HG02885 (cell line): ENCODE measurements around the gene CYP17A1.

Source experiments
- ATAC-seq: cut with Tn5 transposase; IDR thresholded peaks from one replicate; pipeline ENCODE4 v1.9.1; 2021; ENCODE audit warnings: mild to moderate bottlenecking; ENCODE audit not compliant: unreplicated experiment, poor library complexity

The CYP17A1 gene

DNA sequence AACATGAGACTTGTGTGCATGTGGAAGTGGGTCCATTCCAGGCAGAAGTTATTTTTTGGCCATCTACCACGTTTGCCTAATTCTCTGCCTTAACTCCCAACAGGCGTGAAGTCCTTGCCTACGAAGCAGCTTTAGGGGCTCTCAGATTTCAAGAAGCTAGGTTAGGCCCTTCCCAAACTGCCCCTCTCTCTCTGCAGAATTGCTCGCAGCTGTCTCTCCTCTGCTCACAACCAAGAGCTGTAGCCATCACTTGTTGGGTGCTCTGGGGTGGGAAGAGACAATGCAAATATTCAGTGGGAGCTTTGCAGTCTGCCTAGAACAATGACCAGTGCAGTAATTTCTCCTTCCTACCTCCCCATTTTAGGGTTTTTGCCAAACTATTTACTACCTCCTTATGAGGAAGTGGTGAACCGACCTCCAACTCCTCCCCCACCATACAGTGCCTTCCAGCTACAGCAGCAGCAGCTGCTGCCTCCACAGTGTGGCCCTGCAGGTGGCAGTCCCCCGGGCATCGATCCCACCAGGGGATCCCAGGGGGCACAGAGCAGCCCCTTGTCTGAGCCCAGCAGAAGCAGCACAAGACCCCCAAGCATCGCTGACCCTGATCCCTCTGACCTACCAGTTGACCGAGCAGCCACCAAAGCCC, 24.9 kb downstream of the CYP17A1 start:
- ATAC-seq: no peak

DNA sequence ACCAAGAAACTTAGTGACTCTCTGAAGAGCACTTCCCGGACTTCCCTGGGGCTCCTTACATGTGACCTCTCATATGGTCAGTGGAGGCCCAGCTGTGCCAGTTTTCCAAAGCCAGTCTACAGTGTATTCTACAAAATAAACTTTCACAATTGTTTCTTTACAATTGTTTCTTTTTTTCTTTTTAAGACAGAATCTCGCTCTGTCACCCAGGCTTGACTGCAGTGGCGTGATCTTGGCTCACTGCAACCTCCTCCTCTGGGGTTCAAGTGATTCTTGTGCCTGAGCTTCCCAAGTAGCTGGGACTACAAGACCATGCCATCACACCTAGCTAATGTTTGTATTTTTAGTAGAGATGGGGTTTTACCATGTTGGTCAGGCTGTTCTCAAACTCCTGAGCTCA, 25.9 kb downstream of the CYP17A1 start:
- no peak for ATAC-seq

DNA sequence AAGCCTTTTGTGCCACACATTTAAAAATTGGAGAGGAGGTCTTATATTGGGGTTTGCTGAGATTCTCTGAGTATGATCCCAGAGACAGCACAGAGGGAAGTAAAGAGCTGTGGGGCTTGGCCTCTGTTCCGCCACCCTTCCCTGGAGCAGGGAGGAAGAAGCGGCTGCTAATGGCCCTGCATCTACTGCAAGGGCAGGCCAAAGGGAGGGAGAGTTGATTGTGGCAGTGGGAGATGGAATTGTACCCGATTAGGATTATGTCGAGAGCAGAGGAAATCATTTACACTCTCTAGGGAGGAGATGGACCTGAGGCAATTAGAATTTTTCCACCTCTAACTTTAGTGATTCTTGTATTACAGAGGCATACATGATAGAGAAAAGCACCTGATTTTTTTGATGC, 28.8 kb downstream of the CYP17A1 start:
- no peak for ATAC-seq

DNA sequence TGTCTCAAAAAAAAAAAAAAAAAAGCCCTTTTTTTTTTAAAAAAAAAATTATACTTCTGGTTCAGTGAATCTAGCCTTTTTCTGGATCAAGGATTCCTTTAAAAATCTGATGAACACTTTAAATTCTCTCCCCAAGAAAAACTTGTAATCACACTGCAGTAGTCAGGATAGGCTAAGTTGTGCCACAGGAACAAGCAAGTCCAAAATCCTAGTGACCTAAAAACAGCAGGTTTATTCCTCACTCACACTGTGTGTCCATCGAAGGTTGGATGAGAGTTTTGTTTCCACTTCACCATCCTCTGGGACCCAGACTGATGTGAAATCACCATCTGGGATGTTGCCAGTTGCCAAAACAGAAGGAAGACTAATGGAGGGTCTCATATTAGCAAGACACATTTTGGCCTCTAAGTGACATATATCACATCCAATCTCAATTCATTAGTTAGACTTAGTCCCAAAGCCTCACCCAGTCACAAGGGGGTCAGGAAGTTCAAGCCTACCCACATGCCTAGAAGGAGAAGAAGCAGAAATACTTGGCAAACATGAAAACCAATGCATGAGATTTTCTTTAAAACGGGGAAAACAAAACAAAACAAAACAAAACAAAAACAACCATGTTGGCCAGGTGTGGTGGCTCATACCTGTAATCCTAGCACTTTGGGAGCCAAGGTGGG, 32.7 kb downstream of the CYP17A1 start:
- ATAC-seq: no peak

DNA sequence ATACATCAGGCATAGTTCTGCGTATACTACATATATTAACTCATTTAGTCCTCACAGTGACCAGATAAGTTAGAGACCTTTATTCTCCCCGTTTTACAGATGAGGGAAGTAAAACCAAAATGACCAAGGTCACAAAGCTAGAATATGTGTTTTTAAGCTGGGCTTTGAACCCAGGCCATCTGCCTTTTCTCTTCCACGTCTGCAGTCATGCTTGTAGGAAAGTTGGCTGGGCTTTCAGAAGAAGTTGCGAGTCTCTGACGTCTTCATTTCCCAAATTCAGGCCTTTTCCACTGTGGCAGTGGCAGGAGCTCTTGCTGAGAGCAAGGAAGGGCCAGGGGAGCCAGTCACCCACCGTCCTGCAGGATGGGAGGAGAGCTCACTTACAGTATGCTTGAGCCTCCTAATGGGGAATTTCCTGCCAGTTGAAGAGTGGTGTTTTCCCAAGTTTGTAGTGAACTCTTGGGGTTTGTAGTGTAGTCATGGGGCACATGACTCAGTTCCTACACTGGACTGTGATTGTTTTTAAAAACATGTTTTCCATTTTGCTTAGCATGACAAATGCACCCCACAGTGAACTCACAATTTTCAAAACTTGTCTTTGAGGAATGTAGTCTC, 34.2 kb downstream of the CYP17A1 start:
- no peak for ATAC-seq

DNA sequence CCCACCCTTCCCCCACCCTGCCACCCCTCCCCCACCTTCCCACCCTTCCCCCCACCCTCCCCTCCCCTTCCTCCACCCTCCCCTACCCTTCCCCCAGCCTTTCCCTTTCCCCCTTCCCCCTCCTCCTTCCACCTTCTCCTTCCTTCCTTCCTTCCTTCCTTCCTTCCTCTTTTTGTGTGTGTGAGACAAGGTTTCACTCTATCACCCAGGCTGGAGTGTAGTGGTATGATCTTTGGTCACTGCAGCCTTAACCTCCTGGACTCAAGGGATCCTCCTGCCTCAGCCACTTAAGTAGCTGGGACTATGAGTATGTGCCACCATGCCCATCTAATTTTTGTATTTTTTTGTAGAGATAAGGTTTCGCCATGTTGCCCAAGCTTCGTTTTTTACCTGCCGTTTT, 35.2 kb downstream of the CYP17A1 start:
- no peak for ATAC-seq

DNA sequence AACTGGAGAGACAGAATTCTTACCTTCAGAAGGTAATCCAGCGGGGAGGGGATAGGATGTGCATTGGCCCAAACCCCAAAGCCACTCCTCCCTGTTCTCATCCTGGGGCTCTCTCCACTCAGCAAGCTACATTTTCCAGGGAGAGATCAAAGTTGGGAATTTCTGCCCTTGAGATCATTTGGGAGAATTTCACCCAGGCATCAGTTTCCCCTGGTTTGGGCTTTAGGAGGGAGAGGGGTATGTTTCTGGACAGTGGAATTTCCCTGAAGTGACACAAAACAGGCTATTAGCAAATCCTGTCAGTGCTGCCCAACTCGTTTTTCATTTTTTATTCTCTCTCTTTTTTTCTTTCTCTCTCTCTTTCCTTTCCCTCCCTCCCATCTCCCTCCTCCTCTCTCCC, 35.7 kb downstream of the CYP17A1 start:
- no peak for ATAC-seq

DNA sequence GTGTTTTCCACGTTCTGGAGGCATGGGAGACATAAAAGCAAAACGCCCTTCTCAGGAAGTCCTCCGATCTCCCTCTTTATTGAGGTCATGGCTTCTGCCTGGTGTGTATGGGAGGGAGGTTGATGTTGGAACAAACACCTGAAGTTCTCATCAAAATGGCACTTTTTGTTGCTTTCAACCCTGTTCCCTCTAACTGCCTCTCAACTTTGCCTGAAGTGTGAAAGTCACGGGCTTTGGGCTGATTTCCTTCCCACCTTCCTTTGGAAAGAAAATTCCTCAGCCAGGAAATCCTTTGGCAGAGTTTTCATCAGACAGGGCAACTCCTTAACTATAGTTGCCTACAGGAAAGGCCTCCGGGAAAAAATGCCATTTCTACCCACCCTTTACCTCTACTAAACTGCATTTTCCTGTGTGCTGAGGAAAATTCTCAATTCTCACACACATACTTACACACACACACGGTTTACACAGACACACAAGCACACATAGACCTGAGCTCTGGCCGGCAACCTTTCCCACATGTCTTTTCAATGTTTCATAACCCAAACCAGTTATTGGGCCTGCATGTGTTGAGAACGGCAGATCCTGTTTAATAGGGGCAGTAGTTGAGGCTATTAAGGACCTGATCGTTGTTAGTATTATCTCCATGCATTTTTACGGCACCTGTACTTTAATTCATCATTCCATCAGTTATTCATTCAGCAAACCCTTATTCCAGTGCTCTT, 36.4 kb downstream of the CYP17A1 start:
- ATAC-seq: no peak

DNA sequence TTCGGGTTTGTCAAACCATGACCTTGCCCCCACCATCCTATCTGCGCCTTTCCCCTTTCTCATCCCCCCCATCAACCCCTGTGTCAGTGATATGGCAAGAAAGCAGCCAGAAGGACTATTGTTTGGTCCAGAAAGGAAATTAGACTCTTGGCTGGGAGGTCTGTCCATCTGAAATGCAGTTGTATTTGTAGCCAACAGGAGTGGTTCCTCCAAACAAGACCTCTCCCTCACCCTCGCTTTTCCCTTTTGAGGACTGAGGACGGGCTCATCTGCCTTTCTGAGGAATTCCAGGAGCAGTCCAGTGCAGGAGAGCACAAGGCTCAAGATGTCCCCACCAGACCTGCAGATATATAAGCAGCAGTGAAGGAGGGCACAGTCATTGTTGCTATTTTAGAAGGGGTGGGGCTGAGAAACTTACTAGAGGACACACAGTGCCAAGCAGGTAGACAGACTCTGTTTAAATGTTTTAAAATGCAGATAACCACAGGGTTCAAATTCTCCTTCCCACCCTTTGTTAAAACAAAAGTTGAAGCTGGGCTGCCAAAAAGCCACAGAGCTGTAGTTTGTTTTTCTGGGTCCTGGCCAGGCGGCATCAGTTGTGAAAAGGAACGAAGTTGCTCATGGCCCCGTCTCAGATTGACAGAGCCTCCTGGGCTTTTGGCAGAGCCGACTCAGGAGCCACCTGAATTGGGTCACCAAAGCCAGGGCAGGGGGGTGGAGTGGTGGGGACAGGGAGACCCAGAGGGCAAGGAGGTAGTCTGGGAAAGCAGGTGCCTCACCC, 37.3 kb downstream of the CYP17A1 start:
- no peak for ATAC-seq

DNA sequence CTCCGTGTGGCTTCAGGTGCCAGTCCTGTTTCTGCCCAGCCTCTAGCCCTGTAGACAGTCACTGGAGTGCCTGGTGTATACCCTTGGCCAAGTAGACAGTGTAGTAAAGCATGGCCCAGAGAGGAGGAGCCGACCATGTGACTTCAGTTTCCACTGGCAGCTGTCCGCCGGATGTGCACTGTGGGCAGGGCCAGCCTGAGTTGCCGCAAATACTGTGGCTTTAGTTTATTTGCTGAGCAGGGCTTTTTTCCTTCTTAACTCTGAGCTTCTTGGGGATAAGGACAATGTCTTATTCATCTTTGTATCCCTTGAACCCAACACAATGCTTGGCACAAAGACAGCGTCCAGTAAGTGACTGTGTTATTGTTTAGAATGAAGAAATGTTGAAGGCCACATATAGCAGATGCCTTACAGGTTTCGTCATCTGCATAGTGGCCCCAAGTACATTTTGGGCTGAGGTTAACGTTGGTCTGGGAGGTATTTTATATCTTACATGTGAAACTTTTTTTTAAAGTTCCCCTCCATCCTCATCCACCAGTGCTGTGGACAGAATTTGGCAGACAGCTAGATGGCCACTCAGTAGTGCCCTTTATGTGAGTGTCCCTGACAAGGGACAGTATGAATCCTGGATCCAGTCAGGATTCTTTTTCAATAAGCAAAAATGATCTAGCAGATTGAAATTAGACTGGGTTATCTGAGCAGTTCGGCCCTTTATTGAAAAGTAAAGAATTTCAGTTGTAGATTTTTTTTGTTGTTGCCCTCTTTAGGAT, 40.6 kb downstream of the CYP17A1 start:
- ATAC-seq: peak; percentile 96

DNA sequence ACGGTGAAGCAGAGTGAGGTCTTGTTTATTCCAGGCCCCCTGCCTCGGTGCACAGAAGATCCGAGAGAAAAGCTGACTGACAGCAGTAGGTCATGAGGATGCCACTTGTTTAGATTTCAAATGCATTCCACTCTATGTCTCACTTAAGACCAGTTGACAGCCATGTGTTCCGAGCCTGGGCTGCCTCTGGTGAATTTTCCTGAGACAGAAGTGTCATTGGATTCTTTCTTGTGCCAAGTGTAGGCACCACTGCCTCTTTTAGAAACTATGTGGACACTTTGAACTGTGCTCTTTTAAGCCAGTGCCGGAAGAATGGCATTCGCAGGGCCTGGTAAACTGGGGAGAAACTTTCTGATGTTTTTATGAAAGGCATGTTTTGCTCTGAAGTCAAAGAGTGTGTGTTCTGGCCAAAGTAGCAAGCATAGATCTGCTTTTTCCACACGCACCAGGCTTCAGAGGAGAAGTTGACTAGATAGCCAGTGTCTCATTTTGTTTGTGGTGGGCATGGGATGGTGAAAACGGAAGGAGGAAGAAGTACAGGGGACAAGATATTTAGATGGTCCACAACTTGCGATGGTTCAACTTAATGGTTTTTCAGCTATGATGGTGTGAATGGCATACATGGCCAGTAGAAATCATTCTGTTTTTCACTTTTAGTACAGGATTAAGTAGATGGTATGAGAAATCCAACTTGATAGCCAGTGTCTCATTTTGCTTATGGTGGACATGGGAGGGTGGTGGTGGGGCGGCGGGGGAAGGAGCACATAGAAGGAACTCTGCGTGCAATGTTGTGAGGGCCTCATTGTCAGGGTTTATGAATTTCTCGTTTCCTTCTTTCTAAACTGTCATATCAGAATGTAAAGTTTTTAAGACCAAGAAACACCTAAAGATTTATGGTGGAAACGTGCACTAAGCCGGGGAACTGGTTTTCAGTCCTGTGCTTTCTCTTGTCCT, 41.5 kb downstream of the CYP17A1 start:
- peak; percentile 35 for ATAC-seq

DNA sequence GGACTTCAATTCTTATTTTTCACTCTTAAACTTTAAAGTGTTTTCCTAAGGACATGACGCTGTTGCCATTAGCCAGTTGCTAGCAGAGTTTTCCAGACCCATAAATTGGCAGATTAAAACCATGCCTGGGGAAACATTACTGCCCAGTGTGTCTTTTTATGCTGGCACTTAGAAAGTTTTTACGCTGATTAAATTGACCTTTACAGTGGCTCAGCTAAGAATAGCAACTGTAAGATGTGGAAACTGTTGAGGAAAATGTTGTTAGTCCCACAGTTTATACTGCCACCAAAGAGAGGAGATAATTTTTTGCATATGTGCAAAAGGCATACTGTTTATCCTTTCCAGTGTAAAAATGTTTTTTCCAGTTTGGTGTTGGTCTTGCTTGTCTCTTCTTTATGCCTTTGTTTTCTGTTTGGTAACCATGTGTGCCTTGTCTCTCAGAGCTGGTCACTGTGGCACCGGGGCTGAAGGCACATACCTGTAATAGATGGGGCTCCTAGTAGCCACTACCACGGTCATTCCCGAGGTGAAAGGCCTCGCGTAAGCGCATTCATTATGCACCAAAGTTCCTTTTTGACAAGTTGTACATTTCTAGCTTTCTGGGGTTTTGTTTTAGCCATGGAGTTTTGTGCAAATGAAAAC, 45.3 kb downstream of the CYP17A1 start:
- no peak for ATAC-seq

DNA sequence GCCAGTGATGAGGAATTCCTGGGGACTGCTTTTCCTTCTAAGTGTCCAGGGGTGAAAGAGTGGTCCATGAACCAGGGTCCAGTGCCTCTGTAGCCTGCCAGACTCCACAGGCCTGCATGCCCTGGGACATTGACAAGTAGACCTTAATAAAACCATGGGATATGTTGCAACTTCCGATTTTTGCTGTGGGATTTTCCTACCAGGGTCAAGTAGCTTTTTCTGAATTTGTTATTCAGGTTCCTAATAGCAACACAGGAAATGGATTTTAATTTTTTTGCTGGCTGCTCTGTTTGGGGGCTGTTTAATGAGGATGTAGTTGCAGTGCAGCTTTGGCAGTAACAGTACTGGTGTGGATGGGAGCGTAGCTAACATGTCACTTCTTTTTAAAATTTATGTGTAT, 51.4 kb downstream of the CYP17A1 start:
- ATAC-seq: no peak

DNA sequence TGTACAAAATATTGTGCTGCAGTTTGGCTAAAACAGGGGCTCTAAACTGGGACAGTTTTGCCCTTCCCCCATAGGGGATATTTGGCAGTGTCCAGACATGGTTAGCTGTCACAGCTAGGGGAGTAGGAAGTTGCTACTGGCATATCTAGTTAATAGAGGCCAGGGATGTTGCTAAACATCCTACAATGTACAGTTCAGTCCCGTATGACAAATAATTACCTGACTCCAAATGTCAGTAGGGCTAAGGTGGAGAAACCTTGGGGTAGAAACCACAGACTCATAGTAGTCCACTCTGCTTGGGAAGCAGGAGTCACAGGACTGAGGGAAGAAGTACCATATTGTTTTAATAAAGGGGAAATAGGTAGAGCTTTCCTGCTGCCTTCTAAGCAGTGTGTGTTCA, 53.6 kb downstream of the CYP17A1 start:
- ATAC-seq: no peak

DNA sequence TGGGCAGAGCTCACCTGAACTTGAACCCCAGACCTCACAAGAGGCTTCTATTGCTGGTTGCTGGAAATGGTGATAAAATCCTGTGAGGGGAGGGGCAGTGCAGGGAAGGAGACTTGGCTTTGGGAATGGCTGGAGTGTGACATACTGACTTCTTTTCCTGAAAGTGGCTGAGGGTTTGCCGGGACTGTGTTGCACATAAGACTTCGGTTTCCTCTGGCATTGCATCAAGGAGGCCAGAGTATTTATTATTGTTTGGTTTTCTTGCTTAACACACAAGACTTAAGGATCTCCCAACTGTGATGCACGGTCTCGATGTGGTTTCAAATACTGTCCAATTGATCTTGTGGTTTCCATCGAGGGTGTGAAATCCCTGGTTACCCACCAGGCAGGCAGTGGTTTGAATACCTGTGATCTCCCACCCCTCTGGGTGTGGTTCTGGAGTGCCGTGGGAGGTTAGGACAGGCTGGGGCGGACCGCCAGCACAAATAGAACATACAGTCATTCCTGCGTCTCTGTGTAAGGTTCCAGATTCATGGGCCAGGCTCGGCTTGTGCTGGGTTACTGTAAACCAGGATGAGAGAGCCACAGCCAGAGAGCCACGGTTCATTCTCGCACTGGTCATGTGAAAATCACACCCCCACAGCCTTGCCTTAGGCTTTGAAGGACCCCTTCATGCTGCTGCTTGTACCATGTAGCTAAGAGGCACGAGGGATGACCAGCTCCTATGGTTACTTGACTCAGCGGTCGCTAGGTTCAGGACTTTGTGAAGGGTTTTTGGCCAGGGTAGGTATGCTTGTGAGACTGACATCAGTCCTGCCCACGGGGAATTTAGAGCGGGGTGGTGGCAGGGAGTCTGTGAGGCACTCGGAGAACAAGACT, 54.3 kb downstream of the CYP17A1 start:
- ATAC-seq: no peak

DNA sequence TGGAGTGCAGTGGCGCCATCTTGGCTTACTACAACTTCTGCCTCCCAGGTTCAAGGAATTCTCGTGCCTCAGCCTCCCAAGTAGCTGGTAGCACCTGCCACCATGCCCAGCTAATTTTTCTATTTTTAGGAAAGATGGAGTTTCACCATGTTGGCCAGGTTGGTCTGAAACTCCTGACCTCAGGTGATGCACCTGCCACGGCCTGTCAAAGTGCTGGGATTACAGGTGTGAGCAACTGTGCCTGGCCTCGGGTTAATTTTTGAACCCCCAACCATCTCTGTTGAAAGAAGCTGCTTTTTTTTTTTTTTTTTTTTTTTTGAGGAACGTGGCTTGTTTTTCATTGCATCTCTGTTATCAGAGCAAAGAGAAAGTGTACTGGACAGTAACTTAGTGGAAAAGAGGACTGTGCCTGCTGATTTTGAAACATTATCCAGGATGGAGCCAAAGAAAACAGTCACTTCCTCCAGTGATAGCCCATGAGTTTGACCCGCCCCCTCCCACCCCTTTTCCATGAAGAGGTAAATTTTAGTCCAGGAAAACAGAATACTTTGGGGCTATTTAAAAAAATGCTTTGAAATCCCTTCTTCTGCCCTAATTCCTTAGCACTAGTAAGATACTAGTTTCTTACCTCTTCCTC, 55.2 kb downstream of the CYP17A1 start:
- ATAC-seq: no peak
